Measurements from ENCODE around the gene CBARP. TPM values are rescaled to one million over a fixed set of nuclear protein-coding genes. Genes with fewer than 3 reads are reported as not detected.

CBARP gene
- total and polyA plus RNA-seq, 2 of the 4 experiments (the other 2 are of a cell fraction) = 0.18 to 3.9 TPM

GRCh38 chr19:1234955-1235380, 2.8 kb downstream of the CBARP start:
- ATAC-seq (ENCODE audit: low read depth) = no peak
- Histone ChIP-seq H3K36me3 (ENCODE audit: control insufficient read depth, insufficient read depth, low read length) (peaks cover 40% of the 10 kb centered on the region), H2BK15ac (ENCODE audit: low read depth, low read length) (no peak overlapping the region), H3K9ac (ENCODE audit: low read depth, low read length) (no peak overlapping the region), H3K14ac (replicated peaks; ENCODE audit: low read depth, low read length) (no peak overlapping the region), H2AK5ac (ENCODE audit: low read depth, low read length) (no peak overlapping the region), H4K5ac (ENCODE audit: low read depth, low read length) (no peak overlapping the region), H4K20me1 (ENCODE audit: insufficient read depth, low read length) (peaks cover 38% of the 10 kb centered on the region), H3K18ac (ENCODE audit: low read depth, low read length) (no peak overlapping the region), H3K23ac (ENCODE audit: low read depth, low read length) (no peak overlapping the region), H4K8ac (ENCODE audit: low read depth in 2 of 2, low read length in 2 of 2) (no peak overlapping the region), H4K91ac (ENCODE audit: insufficient read depth, low read depth, low read length) (no peak overlapping the region), H2BK20ac (ENCODE audit: low read depth, low read length) (no peak overlapping the region), H3K56ac (ENCODE audit: extremely low read depth, insufficient read depth, low read length) (no peak overlapping the region), H3K4me1 (ENCODE audit: control insufficient read depth, insufficient read depth, low read length) (peaks cover 29% of the 10 kb centered on the region), H3K9me3 (ENCODE audit: control insufficient read depth, insufficient read depth, low read length) (no peaks in the 10 kb centered on the region), H3K9me1 (ENCODE audit: insufficient read depth, low read length) (no peaks in the 10 kb centered on the region), H3K4ac (ENCODE audit: low read depth, low read length) (no peak overlapping the region), H2BK120ac (ENCODE audit: low read depth, low read length) (no peak overlapping the region), H3K27ac (ENCODE audit: insufficient read depth, low read length) (no peak overlapping the region), H3K27me3 (ENCODE audit: control insufficient read depth, insufficient read depth, low read length) (no peaks in the 10 kb centered on the region), H2BK5ac (ENCODE audit: low read depth, low read length, poor library complexity, severe bottlenecking) (no peak overlapping the region), H2AK9ac (replicated peaks; ENCODE audit: low read depth, low read length, poor library complexity) (no peak overlapping the region), H3K4me3 (ENCODE audit: insufficient read depth, low read depth, low read length) (no peak overlapping the region), H2AFZ (replicated peaks; ENCODE audit: low read length, poor library complexity) (peak overlapping the region; percentile 23), H3K4me2 (ENCODE audit: low read depth, low read length) (no peak overlapping the region), H3K79me1 (ENCODE audit: low read depth in 1 of 2, low read length in 2 of 2) (peaks cover 10 to 38% of the 10 kb centered on the region in 2 experiments)
- intact Hi-C loops (cut with micrococcal nuclease) = no loop called here
- POLR2A ChIA-PET (ENCODE audit: unreplicated experiment) = no interaction called here
- DNase-seq = no peak
- in situ Hi-C loops (cut with MboI; ENCODE audit: low sequenced_read_pairs) = no loop called here
- BruUV-seq (replicated peaks) = no TSS peak
- dilution Hi-C loops (cut with HindIII; ENCODE audit: low sequenced_read_pairs, unreplicated experiment) = no loop called here
- TF ChIP-seq CTCF (conservative IDR thresholded peaks at IDR 0.05; ENCODE audit: low read depth, low read length) (no peak), MAZ (IDR thresholded peaks at IDR 0.05; ENCODE audit: borderline replicate concordance, low read depth, low read length) (no peak), BHLHE40 (IDR thresholded peaks at IDR 0.05; ENCODE audit: low read depth, low read length) (no peak), POLR2A (IDR thresholded peaks at IDR 0.05; ENCODE audit: low read depth, low read length) (no peak), CEBPB (IDR thresholded peaks at IDR 0.05; ENCODE audit: low read depth, low read length) (no peak), RCOR1 (IDR thresholded peaks at IDR 0.05; ENCODE audit: insufficient replicate concordance, low read length) (no peak)
- WGBS, 2 experiments (ENCODE audit: extremely low coverage in 2 of 2, insufficient read length in 1 of 2) = 96% methylated on average over 28 of the region's 43 CpGs; no CpG with 5 or more reads in 1 of the 2 experiments
- CTCF ChIA-PET = interaction anchor here (0.6 kb wide), 2 partner anchors 18 to 94 kb away, joined by 3 to 4 read pairs; no protein-coding TSS in a partner anchor
